Transverse colon (tissue), 4 donors: ENCODE data around the gene BMPER. TPM values are rescaled to one million over a fixed set of nuclear protein-coding genes. Genes with fewer than 3 reads are reported as not detected.

ENCODE experiments used
- DNase-seq: peaks from one replicate; pipeline ENCODE4 v3.0.0-alpha.2; 2019
- H3K27ac ChIP-seq, 4 donors: fragments of 200-600 bp; sonication (generic); 2 replicates each; pipeline ENCODE4 v1.5.1; 2016 to 2018; ENCODE audit warnings: inconsistent platforms in 4 of 4
- H3K27me3 ChIP-seq: fragments of 200-600 bp; sonication (generic); 2 replicates; pipeline ENCODE4 v1.5.1; 2017; ENCODE audit warnings: inconsistent platforms
- H3K36me3 ChIP-seq, 4 donors: fragments of 200-600 bp; sonication (generic); 2 replicates each; pipeline ENCODE4 v1.5.1; 2017 to 2019; ENCODE audit warnings: inconsistent platforms in 4 of 4
- H3K4me1 ChIP-seq, 4 donors: fragments of 200-600 bp; sonication (generic); 2 replicates each; pipeline ENCODE4 v1.5.1; 2017 to 2020; ENCODE audit warnings: inconsistent platforms in 4 of 4
- H3K4me3 ChIP-seq, 4 donors: fragments of 200-600 bp; sonication (generic); 1 replicate in 1 of 4; 2 replicates in 3 of 4; pipeline versions ENCODE4 v1.5.1 to v1.6.1; 2017 to 2019; ENCODE audit warnings: inconsistent platforms in 4 of 4
- H3K9me3 ChIP-seq, 2 donors: fragments of 200-600 bp; sonication (generic); 2 replicates each; pipeline ENCODE4 v1.5.1; 2017 to 2019; ENCODE audit warnings: inconsistent platforms in 2 of 2
- CTCF ChIP-seq, 5 experiments: fragments of 200-600 bp in 3 of 5; fragments of 450-650 bp in 2 of 5; sonication (generic) in 3 of 5; IDR thresholded peaks; 1 replicate in 2 of 5; 2 replicates in 3 of 5; pipeline ENCODE4 v1.5.1; 2016 to 2017; ENCODE audit warnings: antibody characterized with exemption in 5 of 5, inconsistent platforms in 3 of 5, mild to moderate bottlenecking in 2 of 5, moderate library complexity in 1 of 5
- EP300 ChIP-seq: sonication (generic); formaldehyde crosslinking; IDR thresholded peaks from one replicate; pipeline ENCODE4 v1.6.1; 2017; ENCODE audit warnings: antibody characterized with exemption, low read depth
- POLR2A ChIP-seq: fragments of 450-650 bp; IDR thresholded peaks from one replicate; pipeline ENCODE4 v1.6.1; 2016; ENCODE audit warnings: antibody characterized with exemption, mild to moderate bottlenecking, moderate library complexity
- POLR2AphosphoS5 ChIP-seq, 3 donors: sonication (generic); formaldehyde crosslinking; IDR thresholded peaks; one replicate each; pipeline ENCODE4 v1.6.1; 2016; ENCODE audit warnings: antibody characterized with exemption in 3 of 3
- WGBS, 2 donors: methylation state at CpG; one replicate each; pipeline ENCODE4 v1.1.5; 2018; ENCODE audit warnings: low coverage in 1 of 2; 5-methylcytosine and 5-hydroxymethylcytosine counted together
- in situ Hi-C, 4 donors: fragments of 200-750 bp; cut with MboI; loops; one replicate each; pipeline versions ENCODE4 v1.15.0 to v1.15.1; 2017; ENCODE audit warnings: low sequenced_read_pairs in 3 of 4, low pct_ligation_motif_present in 1 of 4, low pct_unique_long_range_greater_than_20kb in 1 of 4
- intact Hi-C: fragments of 100-400 bp; cut with DNase I; formaldehyde crosslinking; loops from one replicate; pipeline ENCODE4 v1.15.1; 2023; ENCODE audit warnings: low total_unique reads
- total RNA-seq, 4 donors: library from RNA; depleted of rRNA; stranded (reverse); fragments of >200 nt; gene quantifications; one replicate each; pipeline ENCODE4 v1.1.0, GENCODE V29; 2016

BMPER gene
- total RNA-seq, 4 donors from 2014 or later = 1.00 to 2.5 (median 1.8) TPM

DNA sequence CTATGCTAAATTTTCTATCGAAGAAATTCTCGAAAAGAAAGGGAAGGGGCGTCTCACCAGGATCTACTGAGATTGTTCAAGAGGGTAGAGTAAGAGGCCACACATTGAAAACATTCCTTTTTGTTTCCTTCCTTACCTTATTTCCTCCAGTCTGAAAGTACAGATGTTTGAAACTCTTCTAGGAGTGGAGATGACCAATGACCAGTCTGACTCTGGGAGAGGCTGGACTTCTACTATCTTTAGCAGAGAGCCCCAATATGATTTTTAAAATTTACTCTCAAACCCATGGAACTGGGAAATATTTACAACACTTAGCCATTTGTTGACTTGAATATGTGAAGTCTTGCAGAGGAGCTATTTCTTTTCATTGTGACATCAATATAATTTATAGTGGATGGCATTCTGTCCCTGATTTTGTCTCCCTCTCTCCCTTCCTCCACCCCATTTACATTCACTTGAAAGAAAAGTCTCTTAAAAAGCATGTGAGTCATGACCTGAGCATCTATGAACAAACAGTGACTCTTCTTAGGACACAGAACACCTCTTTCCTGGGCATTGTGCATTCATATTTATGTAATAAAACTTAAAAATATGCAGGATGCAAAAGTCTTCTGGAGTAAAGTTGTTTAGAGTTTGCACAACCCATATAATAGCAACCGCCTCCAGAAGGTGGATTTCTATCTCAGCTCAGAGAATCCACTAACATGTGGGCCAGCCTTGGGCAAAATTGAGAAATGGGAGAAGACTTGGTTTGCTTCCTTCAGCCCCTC lies 31.2 kb upstream of the BMPER start:
- no peak for TF ChIP-seq EP300
- TF ChIP-seq CTCF (IDR thresholded peaks at IDR 0.05) = no peak
- TF ChIP-seq POLR2A = no peak
- no peak for TF ChIP-seq POLR2AphosphoS5 (IDR thresholded peaks at IDR 0.05)
- H3K4me3 ChIP-seq = no peak overlapping the region
- H3K36me3 ChIP-seq = no peaks in the 10 kb centered on the region
- no peaks in the 10 kb centered on the region for H3K9me3 ChIP-seq
- in situ Hi-C loops = no loop called here
- intact Hi-C loops = no loop called here
- no peaks in the 10 kb centered on the region for H3K27me3 ChIP-seq
- peak overlapping the region; percentile 19 to 44 (median 39) for H3K27ac ChIP-seq
- WGBS, 2 donors = 68 to 100% methylated on average over 3 to 4 of the region's 4 CpGs
- H3K4me1 ChIP-seq = no peaks in the 10 kb centered on the region
- DNase-seq = no peak

DNA sequence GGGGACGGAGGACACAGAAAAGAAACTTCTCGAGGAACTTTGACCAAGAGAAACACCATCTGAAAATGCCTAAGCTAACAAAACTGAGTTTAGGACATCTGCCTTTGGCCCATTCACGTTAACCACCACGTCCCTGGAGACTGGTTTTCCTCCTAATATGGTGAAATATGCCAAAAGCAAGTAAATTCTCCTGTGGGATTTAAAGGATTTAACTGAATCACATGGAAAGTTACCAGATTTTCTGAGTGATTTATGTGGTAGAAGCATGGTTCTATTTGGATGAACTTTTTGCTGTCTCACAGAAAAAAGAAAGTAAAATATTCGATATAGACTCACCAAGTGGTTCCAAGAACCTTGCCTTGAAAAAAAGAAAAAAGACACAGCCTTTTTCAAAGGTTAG lies 30.4 kb upstream of the BMPER start:
- 54 to 62% methylated on average over 3 to 5 of the region's 5 CpGs for WGBS, 2 donors
- Histone ChIP-seq H3K4me3 (no peak overlapping the region), H3K9me3 (no peaks in the 10 kb centered on the region), H3K27me3 (no peaks in the 10 kb centered on the region), H3K4me1 (no peaks in the 10 kb centered on the region), H3K27ac (peak overlapping the region; percentile 19 to 44 (median 39)), H3K36me3 (no peaks in the 10 kb centered on the region)
- TF ChIP-seq POLR2AphosphoS5 (IDR thresholded peaks at IDR 0.05) = peak in 1 of 3 donors; percentile 16
- no peak for TF ChIP-seq EP300
- TF ChIP-seq POLR2A = no peak
- TF ChIP-seq CTCF (IDR thresholded peaks at IDR 0.05) = no peak
- intact Hi-C loops = no loop called here
- in situ Hi-C loops = no loop called here
- DNase-seq = no peak

DNA sequence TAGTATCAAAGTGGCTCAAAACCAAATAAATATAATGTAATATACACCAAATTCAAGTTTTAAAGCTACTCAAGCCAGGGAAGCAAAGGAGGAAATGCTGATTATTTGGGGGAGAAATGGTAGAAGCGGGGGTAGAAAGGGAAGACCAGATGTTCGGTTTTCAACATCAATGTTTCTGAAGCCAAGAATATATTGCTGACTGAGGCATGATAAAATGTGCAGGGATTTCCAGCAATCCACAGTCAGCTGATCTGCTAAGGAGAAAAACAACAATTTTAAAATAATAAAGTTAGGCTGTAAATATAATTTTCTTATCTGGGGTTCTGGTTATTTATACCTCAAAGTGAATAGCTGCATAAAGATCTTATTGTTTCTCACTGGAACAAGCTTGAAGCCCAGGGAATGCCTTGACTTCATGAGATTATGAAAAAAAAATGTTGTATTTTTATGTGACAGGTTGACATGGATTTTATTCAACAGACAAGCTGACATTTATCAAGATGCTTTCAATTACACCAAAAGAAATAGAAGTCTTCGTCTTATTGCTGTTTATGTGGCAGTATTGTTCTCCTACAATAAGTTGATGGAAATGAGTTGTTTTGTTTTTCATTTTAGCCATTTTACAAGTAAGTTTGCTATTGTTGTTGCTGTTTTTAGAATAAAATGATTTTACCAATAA lies 28.6 kb upstream of the BMPER start:
- H3K36me3 ChIP-seq = no peaks in the 10 kb centered on the region
- TF ChIP-seq EP300 (no peak), POLR2A (no peak), POLR2AphosphoS5 (IDR thresholded peaks at IDR 0.05) (no peak), CTCF (IDR thresholded peaks at IDR 0.05) (no peak)
- intact Hi-C loops (no loop called here), in situ Hi-C loops (no loop called here)
- H3K4me1 ChIP-seq = no peaks in the 10 kb centered on the region
- DNase-seq = no peak
- no peaks in the 10 kb centered on the region for H3K27me3 ChIP-seq
- WGBS, 2 donors = 45 to 74% methylated on average over 3 of the region's 3 CpGs
- no peaks in the 10 kb centered on the region for H3K9me3 ChIP-seq
- H3K27ac ChIP-seq = no peak overlapping the region
- H3K4me3 ChIP-seq = no peak overlapping the region

- Histone ChIP-seq H3K27ac (no peak overlapping the region), H3K36me3 (no peaks in the 10 kb centered on the region), H3K9me3 (no peaks in the 10 kb centered on the region), H3K4me3 (no peak overlapping the region), H3K4me1 (no peaks in the 10 kb centered on the region), H3K27me3 (no peaks in the 10 kb centered on the region)
- in situ Hi-C loops (no loop called here), intact Hi-C loops (no loop called here)
- TF ChIP-seq CTCF (IDR thresholded peaks at IDR 0.05) = no peak
- no peak for TF ChIP-seq EP300
- TF ChIP-seq POLR2AphosphoS5 (IDR thresholded peaks at IDR 0.05) = no peak
- no peak for TF ChIP-seq POLR2A
- no peak for DNase-seq
Measured at GRCh38 chr7:33880787-33881186, 24.6 kb upstream of the BMPER start.
